Stimulated activated CD4-positive, alpha-beta T cell treated with anti-CD3 and anti-CD28 coated beads, Interleukin-15, amount 100 ng/mL, for 48 hours (primary cell): ENCODE results near the gene GIT2.
"Not testable (repeated sequence)": the region's sequence is repeated elsewhere in the genome, so short reads cannot be mapped to it uniquely, and the experiment has no call there.

Experiments
- DNase-seq, 2 donors: peaks; one replicate each; pipeline ENCODE4 v3.0.0-alpha.2; 2020; ENCODE audit warnings: low read depth in 2 of 2

GIT2 gene

GRCh38 chr12:109946913-109947312 is 49.3 kb downstream of the GIT2 start:
- DNase-seq: no peak

GRCh38 chr12:109946505-109946904 is 49.7 kb downstream of the GIT2 start:
- DNase-seq: no peak

GRCh38 chr12:109944561-109945359 is 51.4 kb downstream of the GIT2 start:
- DNase-seq: no peak

GRCh38 chr12:109943811-109944210 is 52.4 kb downstream of the GIT2 start:
- DNase-seq: no peak

DNA sequence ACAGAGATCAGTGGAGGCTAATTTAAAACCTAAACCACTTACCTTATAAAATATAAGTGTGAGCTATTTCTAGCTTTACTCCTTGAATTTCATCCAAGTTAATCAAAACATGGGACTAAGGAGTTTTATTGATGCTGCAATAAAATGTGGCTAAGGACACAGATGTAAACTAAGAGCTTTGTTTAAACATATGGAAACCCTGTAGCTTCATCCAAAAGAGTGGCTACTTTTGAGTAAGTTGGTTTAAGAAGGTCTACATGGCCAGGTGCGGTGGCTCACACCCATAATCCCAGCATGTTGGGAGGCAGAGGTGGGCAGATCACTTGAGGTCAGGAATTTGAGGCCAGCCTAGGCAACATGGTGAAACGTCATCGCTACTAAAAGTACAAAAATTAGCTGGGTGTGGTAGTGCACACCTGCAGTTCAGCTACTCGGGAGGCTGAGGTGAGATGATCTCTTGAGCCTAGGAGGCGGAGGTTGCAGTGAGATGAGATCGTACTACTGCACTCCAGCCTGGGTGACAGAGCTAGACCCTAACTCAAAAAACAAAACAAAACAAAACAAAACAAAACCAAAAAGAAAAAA is 55.7 kb downstream of the GIT2 start:
- DNase-seq: no peak

DNA sequence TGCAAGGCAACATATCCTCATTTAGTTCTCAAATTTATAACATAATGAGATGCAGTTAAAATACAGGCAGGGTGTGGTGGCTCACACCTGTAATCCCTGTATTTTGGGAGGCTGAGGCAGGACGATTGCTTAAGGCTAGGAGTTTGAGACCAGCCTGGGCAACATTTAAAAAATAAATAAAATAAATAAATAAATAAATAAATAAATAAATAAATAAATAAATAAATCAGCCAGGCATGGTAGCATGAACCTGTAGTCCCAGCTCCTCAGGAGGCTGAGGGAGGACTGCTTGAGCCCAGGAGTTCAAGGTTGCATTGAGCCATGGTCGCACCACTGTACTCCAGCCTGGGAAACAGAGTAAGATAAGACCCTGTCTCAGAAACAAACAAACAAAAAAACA is 56.7 kb downstream of the GIT2 start:
- DNase-seq: no peak

DNA sequence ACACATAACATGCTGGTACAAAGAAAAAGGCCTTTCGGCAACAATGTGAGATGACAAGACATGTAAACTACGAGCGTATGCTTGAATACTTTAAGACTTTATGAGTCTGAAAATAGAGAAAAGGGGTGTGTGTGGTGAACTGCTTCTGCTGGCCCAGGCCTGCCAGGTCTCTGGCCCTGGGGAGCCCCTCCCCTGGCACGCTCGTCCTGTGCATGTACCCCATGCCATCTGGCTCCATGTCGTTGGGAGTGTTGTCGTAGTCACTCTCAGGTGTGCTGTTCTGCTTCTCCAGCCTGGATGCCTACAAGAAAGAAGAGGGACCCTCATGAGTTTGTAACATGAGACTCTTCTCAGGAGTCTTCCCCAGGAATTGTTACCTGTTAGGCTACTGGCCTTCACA is 57.2 kb downstream of the GIT2 start:
- no peak for DNase-seq

DNA sequence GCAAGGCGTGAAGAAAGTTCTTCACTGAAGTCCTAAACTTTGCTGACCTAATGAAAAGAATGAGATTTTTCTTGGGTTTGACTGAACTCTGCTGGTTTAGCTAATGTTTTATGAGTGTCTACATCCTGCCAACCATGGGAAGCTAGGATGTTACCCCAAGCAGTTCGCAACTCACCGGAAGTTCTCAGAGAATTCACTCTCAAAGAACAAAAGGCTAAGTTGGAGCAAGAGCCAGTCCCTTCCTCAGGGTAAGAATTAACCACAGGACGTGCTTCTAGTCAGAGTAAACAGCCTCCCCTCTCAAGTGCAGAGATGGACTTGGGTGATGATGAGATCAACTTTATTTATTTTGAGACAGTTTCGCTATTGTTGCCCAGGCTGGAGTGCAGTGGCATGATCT is 58.8 kb downstream of the GIT2 start:
- no peak for DNase-seq

- no peak for DNase-seq
Observed at GRCh38 chr12:109934026-109934425, 62.1 kb downstream of the GIT2 start.

- DNase-seq: no peak
Observed at GRCh38 chr12:109932878-109933503, 63.2 kb downstream of the GIT2 start.

DNA sequence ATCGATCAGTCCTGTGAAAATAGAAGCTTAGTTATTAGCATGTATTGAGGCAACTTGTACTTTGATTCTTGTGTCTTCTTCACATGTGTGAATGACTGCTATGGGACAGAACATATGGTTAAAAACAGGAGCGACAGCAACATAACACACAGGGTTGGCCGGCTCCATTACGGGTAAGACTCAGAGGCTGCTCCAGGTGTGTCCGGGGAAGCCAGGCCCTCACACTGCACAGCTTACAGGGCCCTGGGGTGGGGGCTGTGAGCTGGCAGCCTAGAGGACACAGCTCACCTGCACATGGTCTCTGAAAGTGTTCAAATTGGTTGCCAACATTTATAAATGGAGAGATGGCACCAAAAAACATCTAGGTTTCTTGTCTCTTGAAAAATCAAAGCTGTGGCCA is 65.0 kb downstream of the GIT2 start:
- DNase-seq: no peak

DNA sequence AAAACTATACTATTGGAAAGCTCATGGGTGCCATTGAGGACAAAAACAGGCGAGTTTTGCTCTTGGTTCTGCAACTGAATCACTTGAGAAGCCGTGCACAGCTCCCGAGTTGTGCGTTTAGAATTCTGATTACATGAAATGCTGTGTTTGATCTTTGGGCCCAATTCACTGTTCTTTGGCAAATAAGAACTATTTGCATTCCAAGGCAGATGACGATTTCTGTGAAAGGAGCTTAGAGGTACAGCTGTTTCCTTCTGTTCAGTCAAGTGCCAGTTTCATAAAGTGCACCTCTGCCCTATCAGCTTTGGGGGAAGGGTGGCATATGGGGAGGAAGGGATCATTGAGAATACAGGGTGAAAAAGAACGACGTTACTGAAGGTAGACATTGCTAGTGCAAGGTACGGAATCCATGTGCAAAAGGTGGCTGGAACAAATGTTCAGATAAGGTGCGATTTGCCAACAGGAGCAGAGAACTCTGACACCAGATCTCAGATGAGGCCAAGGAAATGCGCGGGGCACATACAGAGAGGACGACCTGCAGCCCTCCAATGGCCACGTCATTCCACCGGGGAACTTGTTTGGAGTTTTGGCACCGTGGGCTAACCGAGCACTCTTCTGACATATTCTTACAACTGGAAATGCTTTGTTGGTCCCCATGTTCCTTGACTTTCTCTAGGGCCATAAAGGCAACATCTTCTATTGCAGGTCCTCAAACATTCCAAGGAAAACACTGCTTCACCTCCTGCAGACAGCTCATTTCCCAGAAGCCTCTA is 66.0 kb downstream of the GIT2 start:
- DNase-seq: no peak

- not testable (repeated sequence) for DNase-seq
Observed at GRCh38 chr12:109929326-109929725, 66.8 kb downstream of the GIT2 start.

- no peak for DNase-seq
Observed at GRCh38 chr12:109928058-109928656, 68.0 kb downstream of the GIT2 start.

DNA sequence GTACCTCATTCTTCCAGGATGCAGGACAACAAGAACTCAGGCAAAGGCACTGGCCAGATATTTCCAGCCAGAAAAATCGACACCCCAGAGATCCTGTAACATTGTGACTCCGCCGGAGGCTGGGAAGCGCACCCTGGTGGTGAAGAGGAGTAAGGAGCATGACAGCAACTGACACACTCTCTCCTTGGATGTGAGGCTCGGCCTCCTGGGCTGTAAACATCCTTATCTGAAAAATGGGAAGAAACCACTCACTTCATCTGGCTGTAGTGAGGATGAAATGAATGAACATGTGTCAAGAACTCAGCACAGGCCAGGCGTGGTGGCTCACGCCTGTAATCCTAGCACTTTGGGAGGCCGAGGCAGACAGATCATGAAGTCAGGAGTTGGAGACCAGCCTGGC is 68.5 kb downstream of the GIT2 start:
- DNase-seq: peak; percentile 11 to 24

GRCh38 chr12:109926488-109927210 is 69.5 kb downstream of the GIT2 start:
- no peak for DNase-seq

DNA sequence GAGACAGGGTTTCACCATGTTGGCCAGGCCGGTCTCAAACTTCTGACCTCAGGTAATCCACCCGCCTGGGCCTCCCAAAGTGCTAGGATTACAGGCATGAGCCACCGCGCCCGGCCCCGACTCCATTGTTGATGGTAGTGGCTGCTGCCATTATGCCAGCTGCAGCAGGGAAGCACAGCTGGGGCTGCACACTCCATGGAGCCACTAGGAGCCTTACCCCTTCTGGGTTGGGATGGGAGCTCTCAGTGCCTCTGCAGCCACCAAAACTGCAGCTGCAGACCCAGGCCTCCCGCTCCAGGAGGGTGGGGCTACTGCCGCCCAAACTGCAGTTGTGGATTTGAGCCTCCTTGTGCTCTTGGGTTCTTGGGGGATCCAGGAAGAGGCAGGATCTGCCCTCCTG is 70.2 kb downstream of the GIT2 start:
- DNase-seq: no peak

- no peak for DNase-seq
Observed at GRCh38 chr12:109925185-109925840, 70.9 kb downstream of the GIT2 start.

GRCh38 chr12:109923481-109924245 is 72.5 kb downstream of the GIT2 start:
- DNase-seq: no peak

- DNase-seq: no peak
Observed at GRCh38 chr12:109923038-109923437, 73.1 kb downstream of the GIT2 start.
